Osteoblast (primary cell): ENCODE data around the gene GRAP. TPM values are rescaled to one million over a fixed set of nuclear protein-coding genes. Genes with fewer than 3 reads are reported as not detected.

ENCODE experiments used
- DNase-seq: peaks from one replicate; pipeline ENCODE4 v3.0.0; 2011; ENCODE audit warnings: low spot score, mixed read lengths; ENCODE audit not compliant: insufficient read length; ENCODE audit errors: missing footprints
- H2AFZ ChIP-seq: 2 replicates; pipeline ENCODE4 v1.6.0; 2011; ENCODE audit warnings: mild to moderate bottlenecking, low read length
- H3K27ac ChIP-seq: 2 replicates; pipeline ENCODE4 v1.5.1; 2011; ENCODE audit warnings: mild to moderate bottlenecking, low read depth, low read length, moderate library complexity
- H3K27me3 ChIP-seq: 2 replicates; pipeline ENCODE4 v1.6.0; 2012; ENCODE audit warnings: mild to moderate bottlenecking, control low read depth, inconsistent platforms, low read length, moderate library complexity; ENCODE audit not compliant: insufficient read depth
- H3K36me3 ChIP-seq: 2 replicates; pipeline ENCODE4 v1.5.1; 2011; ENCODE audit warnings: mild to moderate bottlenecking, low read length, control low read depth, moderate library complexity; ENCODE audit not compliant: insufficient read depth
- H3K4me1 ChIP-seq: 2 replicates; pipeline ENCODE4 v1.5.1; 2011; ENCODE audit warnings: mild to moderate bottlenecking, low read length, control low read depth, moderate library complexity; ENCODE audit not compliant: insufficient read depth
- H3K4me2 ChIP-seq: 2 replicates; pipeline ENCODE4 v1.6.0; 2011; ENCODE audit warnings: mild to moderate bottlenecking, low read length; ENCODE audit not compliant: insufficient read depth
- H3K4me3 ChIP-seq: fragments of 200-600 bp; sonication (generic); 3 replicates; pipeline ENCODE4 v1.5.1; 2012; ENCODE audit warnings: mild to moderate bottlenecking, low read length, inconsistent platforms; ENCODE audit not compliant: insufficient read depth
- H3K79me2 ChIP-seq: 2 replicates; pipeline ENCODE4 v1.6.0; 2012; ENCODE audit warnings: mild to moderate bottlenecking, low read length, control low read depth, inconsistent platforms; ENCODE audit not compliant: insufficient read depth
- H3K9me3 ChIP-seq: 2 replicates; pipeline ENCODE4 v1.5.1; 2011; ENCODE audit warnings: low read depth, low read length, control low read depth
- H4K20me1 ChIP-seq: 2 replicates; pipeline ENCODE4 v1.6.0; 2012; ENCODE audit warnings: mild to moderate bottlenecking, low read length, control low read depth; ENCODE audit not compliant: insufficient read depth
- total RNA-seq: library from RNA; depleted of rRNA; stranded (reverse); fragments of >200 nt; gene quantifications from 2 replicates; pipeline ENCODE4 v1.2.3, GENCODE V29; 2012
- TF ChIP-seq, protein P1 (sequence below): IDR thresholded peaks from 2 replicates; pipeline ENCODE4 v1.5.1; 2011; ENCODE audit warnings: mild to moderate bottlenecking, low read depth, low read length, moderate library complexity; ENCODE audit errors: extremely low read depth

The GRAP gene
- total RNA-seq, 1 donor = not detected

DNA sequence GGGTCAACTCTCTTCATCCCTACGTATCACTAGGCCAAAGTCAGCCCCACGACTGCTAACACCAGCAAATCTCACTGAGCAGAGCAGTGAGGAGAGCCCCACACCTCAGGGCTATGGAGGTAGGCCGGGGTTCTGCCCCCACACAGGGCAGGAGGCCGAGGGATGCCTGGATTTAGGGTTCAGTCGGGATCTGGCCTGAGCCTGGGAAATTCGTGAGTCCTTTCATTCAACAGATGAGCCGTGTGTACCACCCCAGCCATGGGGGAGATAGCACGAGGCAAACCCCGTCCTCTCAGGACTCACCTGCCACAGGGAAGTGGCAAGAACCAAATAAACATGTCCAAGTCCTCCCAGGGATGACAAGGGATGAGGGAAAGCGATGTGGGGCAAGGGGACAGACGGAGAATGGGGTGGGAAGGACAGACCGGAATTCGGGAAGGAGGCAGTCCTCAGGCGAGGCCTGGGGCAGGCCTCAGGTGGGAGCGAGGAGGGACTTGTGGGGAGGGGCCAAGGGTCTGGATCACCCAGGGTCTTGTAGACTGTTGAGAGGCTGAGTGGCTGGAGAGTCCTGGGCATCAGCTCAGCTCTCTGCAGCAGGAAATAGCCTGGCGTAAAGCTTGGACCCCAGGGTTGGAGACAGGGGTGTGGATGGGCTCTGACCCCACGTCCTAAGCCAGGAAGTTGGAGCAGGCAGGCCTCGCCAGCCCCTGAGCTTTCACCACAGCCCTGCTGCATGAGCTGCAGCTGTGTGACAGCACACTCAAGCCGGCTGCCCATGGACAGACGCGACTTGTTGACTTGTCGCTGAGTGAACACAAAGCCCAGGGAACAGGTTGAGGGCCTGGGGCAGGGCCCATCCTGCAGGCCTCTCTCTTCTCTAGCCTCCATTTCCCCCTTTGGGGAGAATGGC is 34.3 kb downstream of the GRAP start:
- TF ChIP-seq, protein P1, sequence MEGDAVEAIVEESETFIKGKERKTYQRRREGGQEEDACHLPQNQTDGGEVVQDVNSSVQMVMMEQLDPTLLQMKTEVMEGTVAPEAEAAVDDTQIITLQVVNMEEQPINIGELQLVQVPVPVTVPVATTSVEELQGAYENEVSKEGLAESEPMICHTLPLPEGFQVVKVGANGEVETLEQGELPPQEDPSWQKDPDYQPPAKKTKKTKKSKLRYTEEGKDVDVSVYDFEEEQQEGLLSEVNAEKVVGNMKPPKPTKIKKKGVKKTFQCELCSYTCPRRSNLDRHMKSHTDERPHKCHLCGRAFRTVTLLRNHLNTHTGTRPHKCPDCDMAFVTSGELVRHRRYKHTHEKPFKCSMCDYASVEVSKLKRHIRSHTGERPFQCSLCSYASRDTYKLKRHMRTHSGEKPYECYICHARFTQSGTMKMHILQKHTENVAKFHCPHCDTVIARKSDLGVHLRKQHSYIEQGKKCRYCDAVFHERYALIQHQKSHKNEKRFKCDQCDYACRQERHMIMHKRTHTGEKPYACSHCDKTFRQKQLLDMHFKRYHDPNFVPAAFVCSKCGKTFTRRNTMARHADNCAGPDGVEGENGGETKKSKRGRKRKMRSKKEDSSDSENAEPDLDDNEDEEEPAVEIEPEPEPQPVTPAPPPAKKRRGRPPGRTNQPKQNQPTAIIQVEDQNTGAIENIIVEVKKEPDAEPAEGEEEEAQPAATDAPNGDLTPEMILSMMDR = no peak
- no peaks in the 10 kb centered on the region for H3K36me3 ChIP-seq
- H2AFZ ChIP-seq = no peak overlapping the region
- DNase-seq = no peak
- H3K4me1 ChIP-seq = no peaks in the 10 kb centered on the region
- no peaks in the 10 kb centered on the region for H3K79me2 ChIP-seq
- H3K27ac ChIP-seq = no peak overlapping the region
- no peaks in the 10 kb centered on the region for H3K27me3 ChIP-seq
- no peaks in the 10 kb centered on the region for H3K9me3 ChIP-seq
- H3K4me3 ChIP-seq = no peak overlapping the region
- no peaks in the 10 kb centered on the region for H4K20me1 ChIP-seq
- H3K4me2 ChIP-seq = no peak overlapping the region

DNA sequence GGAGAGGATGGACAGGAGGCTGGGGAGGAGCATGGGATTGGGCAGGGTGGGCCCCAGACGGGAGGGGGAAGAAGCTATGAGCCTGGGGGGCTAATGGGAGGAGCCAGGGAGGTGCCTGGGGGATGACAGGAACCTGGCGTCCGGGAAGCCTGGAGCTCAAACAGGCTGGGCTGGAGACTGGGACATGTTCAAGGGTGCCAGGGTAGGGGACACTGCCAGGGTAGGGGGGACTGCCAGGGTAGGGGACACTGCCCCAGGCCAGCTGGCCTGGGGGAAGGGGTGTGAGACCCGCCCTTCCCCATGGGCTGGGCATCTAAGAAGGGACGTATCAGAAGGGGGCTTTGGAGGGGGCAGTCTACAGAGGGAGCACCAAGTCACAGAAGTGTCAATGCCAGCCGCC is 35.2 kb downstream of the GRAP start:
- Histone ChIP-seq H4K20me1 (no peaks in the 10 kb centered on the region), H3K27ac (no peak overlapping the region), H3K4me1 (no peaks in the 10 kb centered on the region), H3K4me3 (no peak overlapping the region), H3K4me2 (no peak overlapping the region), H2AFZ (no peak overlapping the region), H3K27me3 (no peaks in the 10 kb centered on the region), H3K79me2 (no peaks in the 10 kb centered on the region), H3K36me3 (no peaks in the 10 kb centered on the region), H3K9me3 (no peaks in the 10 kb centered on the region)
- TF ChIP-seq, protein P1 = no peak
- no peak for DNase-seq

DNA sequence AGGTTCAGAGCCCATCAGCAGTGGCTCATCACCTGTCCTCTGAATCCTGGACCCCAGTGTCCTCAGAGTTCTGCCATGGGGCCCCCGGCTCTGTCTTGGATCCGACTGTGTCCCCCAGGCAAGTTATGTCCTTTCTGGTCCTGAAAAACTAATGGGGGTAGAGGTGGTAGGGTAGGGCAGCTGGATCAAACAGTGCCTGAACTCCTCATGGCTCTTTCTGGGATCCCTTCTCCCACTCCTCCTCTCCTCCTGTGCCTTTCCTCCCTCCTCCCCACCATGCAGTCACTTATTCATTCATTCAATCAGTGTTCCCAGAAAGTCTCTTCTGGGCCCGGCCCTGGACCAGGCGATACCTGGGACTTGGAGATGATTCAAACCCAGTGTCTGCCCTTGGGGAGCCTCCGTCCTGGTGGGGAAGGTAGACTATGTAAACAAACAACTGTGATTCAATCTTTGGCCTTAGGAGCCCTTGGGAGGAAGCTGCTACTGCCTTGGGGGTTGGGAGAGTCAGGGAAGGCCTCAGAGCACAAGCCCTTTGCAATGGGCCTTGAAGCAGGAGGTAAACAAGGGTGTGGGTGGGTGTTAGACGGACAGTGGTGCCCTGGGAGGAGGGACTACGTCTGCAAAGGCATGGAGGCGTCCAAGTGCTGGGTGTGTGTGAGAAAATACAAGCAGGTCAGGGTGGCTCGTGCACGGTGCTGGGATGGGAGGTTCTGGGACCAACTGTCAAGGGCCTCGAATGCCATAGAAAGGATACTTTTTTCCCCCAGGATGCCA is 35.8 kb downstream of the GRAP start:
- TF ChIP-seq, protein P1 = no peak
- no peak for DNase-seq
- no peak overlapping the region for H2AFZ ChIP-seq

DNA sequence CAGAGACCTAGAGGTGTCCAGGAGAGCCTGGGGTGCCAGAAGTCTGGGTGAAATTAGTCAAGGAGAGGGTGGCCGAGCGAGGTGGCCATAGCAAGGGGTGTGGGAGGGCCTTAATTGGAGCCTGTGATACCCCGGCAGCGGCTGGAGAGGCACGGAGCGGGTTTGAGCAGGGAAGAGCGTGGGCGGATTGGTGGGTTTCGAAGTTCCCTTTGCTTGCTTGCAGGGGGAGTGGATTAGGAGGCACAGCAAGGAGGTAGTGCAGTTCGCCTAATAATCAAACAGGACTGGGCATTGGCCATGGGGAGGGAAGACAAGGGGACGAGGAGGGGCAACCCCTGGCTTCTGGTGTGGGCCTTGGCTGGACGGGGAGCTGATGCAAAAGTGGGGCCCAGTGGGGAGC is 36.8 kb downstream of the GRAP start:
- Histone ChIP-seq H3K36me3 (no peaks in the 10 kb centered on the region), H2AFZ (no peak overlapping the region), H3K27me3 (no peaks in the 10 kb centered on the region), H3K4me1 (no peaks in the 10 kb centered on the region), H3K27ac (no peak overlapping the region), H3K4me3 (no peak overlapping the region), H3K4me2 (no peak overlapping the region), H3K9me3 (no peaks in the 10 kb centered on the region), H3K79me2 (no peaks in the 10 kb centered on the region), H4K20me1 (no peaks in the 10 kb centered on the region)
- DNase-seq = no peak
- TF ChIP-seq, protein P1 = no peak

More for the DNA sequence above, 35.8 kb downstream of the GRAP start:
- Histone ChIP-seq H4K20me1 (no peaks in the 10 kb centered on the region), H3K79me2 (no peaks in the 10 kb centered on the region), H3K27me3 (no peaks in the 10 kb centered on the region), H3K4me2 (no peak overlapping the region), H3K4me3 (no peak overlapping the region), H3K9me3 (no peaks in the 10 kb centered on the region), H3K27ac (no peak overlapping the region), H3K4me1 (no peaks in the 10 kb centered on the region), H3K36me3 (no peaks in the 10 kb centered on the region)
